Activated CD8-positive, alpha-beta memory T cell treated with anti-CD3 and anti-CD28 coated beads for 4 hours (primary cell): ENCODE data around the gene P2RY8.
"Not testable (repeated sequence)": the region's sequence is repeated elsewhere in the genome, so short reads cannot be mapped to it uniquely, and the experiment has no call there.

Experiments used
- DNase-seq, 2 donors: peaks; one replicate each; pipeline ENCODE4 v3.0.0-alpha.2; 2020; ENCODE audit warnings: low read depth in 2 of 2

Gene P2RY8

GRCh38 chrX:1465286-1466231, 71.4 kb downstream of the P2RY8 start:
- DNase-seq: no peak

- DNase-seq: no peak
Observed at GRCh38 chrX:1464971-1465285, 72.1 kb downstream of the P2RY8 start.

DNA sequence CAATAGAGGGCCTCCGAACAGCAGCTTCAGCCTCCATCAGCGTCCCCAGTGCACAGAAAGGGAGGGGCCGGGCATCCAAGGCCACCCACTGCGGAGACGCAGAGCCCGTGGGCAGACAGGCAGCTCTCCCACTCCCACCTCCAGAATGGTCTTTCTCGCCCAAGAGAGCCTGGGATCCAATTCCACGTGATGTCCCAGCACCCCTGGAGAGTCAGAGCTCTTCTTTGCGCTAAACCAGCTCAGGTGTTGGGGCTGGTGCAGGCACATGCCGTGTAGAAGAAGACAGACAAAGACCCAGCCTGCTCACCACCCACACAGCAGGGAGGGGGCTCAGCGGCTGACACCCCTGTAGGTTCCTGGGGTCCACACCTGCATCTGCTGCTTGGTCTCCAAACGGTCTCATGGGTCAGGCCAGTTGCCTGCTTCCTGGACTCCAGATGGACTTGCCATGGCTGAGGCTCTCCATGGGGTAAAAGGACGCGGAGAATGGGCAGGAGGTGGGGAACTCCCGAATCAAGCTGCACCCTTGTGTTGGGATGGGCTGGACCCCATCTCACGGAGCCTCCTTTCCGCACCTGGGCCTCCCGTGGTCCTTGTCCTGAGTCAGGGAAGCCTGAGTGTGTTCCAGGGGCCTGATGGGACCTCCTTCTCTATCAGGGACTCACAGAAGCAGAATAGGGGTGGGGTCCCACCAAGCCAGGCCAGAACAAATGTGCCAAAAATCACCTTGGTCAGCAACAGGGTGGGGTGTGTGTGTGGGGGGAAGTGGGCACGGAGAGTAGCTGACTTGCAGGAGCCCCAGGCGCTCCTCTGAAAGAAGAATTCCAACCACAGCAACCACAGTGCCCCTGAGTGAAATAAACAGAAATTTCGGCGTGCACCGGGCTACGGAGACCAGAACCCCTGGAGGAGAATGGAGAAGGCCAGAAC, 72.7 kb downstream of the P2RY8 start:
- DNase-seq: no peak

DNA sequence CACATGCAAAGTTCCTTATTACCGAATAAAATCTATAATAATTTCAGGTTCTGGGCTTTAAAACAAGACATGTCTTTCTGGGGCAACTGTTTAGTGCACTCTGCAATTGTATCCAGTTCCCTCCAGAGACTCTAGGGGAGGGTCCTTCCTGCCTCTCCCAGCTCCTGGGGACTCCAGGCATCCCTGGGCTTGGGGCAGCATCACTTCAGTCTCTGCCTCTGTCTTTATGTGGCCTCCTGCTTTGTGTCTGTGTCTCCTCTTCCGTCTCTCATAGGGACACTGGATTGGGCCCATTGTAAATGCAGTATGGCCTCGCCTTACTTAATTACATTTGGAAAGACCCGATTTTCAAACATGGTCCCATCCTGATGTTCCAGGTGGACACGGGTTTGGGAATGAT, 73.4 kb downstream of the P2RY8 start:
- no peak for DNase-seq

GRCh38 chrX:1462596-1463251, 74.3 kb downstream of the P2RY8 start:
- peak; percentile 40 to 65 for DNase-seq

- no peak for DNase-seq
Observed at GRCh38 chrX:1462110-1462509, 74.9 kb downstream of the P2RY8 start.

- DNase-seq: no peak
Observed at GRCh38 chrX:1455948-1456280, 81.1 kb downstream of the P2RY8 start.

DNA sequence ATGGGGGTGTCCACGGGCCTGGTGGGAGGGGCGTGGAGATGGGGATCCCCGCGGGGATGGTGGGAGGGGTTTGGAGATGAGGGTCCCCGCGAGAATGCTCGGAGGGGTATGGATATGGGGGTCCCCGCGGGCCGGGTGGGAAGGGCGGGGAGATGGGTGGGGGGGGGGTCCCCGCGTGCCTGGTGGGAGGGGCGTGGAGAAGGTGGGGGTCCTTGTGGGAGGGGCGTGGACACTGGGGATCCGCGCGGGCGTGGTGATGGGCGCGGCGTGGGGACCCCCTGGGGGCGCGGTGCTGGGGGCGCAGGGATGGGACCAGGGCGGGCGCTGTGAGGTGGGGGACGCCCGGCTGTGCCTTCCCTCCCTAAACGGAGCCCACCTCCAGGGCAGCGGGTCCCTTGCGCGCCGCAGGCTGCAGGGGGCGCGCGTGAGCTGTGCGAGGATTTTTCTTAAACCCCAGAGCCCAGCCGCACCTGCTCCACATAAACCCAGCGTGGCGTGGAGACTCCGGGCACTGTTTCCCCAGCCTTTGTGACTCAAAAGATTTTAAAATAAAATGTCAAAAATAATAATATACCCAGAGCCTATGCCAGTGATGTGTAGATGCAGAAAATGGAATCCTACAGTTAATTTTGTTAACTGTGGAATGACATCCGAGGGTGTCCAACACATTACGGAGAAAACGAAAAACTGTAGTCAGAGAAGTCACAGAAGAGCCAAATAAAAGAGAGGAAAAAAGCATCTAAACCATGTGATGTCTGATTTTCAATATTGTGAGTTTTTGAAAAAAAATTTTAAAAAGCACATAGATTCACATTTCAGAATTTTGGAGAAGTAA, 82.8 kb downstream of the P2RY8 start:
- DNase-seq: peak; percentile 79 to 88

GRCh38 chrX:1453395-1453783, 83.6 kb downstream of the P2RY8 start:
- DNase-seq: peak; percentile 45 to 72

GRCh38 chrX:1452516-1453394, 84.2 kb downstream of the P2RY8 start, which contains the start of gene ASMTL:
TSS of gene ASMTL (minus strand) at chrX:1452909. CDS start at chrX:1452840, 69 bp downstream.
- DNase-seq: peak; percentile 100

DNA sequence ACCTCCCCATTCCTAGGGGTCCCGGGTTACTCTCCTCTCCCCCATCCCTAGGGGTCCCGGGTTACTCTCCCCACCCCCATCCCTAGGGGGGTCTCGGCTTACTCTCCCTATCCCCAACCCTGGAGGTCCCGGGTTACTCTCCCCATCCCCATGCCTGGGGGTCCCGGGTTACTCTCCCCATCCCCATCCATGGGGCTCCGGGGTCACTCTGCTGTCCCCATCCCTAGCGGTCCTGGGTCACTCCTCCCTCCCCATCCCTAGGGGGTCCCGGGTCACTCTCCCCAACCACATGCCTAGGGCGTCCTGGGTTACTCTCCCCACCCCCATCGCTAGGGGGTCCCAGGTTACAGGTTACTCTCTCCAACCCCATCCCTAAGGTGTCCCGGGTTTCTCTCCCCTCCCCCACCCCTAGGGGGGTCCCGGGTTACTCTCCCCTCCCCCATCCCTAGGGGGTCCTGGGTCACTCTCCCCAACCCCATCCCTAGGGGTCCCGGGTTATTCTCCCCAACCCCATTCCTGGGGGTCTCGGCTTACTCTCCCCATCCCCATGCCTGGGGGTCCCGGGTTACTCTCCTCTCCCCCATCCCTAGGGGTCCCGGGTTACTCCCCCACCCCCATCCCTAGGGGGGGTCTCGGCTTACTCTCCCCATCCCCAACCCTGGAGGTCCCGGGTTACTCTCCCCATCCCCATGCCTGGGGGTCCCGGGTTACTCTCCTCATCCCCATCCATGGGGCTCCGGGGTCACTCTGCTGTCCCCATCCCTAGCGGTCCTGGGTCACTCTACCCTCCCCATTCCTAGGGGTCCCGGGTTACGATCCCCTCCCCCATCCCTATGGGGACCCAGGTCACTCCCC, 85.1 kb downstream of the P2RY8 start:
- no peak for DNase-seq

GRCh38 chrX:1451251-1451660, 85.7 kb downstream of the P2RY8 start:
- no peak for DNase-seq

DNA sequence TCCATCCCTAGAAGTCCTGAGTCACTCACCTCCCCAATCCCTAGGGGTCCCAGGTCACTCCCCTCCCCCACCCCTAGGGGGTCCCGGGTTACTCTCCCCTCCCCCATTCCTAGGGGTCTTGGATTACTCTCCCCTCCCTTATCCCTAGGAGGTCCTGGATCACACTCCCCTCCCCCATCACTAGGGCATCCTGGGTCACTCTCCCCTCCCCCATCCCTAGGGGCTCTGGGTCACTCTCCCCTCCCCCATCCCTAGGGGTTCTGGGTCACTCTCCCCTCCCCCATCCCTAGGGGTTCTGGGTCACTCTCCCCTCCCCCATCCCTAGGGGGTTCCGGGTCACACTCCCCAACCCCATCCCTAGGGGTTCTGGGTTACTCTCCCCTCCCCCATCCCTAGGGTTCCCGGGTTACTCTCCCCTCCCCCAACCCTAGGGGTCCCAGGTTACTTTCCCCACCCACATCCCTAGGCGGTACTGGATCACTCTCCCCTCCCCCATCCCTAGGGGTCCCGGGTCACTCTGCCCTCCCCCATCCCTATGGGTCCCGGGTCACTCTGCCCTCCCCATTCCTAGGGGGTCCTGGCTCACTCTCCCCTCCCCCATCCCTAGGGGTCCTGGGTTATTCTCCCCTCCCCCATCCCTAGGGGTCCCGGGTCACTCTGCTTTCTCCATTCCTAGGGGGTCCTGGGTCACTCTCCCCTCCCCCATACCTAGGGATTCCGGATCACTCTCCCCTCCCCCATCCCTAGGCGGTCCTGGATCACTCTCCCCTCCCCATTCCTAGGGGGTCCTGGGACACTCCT, 86.4 kb downstream of the P2RY8 start:
- DNase-seq: no peak

DNA sequence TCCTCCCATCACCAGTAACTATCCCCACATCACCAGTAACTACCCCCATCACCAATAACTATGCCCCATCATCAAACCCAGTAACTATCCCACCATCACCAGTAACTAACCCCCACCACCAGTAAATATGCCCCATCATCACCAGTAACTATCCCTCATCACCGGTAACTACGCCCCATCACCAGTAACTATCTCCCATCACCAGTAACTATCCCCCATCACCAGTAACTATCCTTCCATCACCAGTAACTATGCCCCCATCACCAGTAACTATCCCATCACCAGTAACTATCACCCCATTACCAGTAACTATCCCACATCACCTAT, 87.2 kb downstream of the P2RY8 start:
- DNase-seq: no peak

GRCh38 chrX:1449036-1449822, 87.8 kb downstream of the P2RY8 start:
- DNase-seq: no peak

GRCh38 chrX:1448573-1449001, 88.4 kb downstream of the P2RY8 start:
- DNase-seq: not testable (repeated sequence)

GRCh38 chrX:1447969-1448572, 88.9 kb downstream of the P2RY8 start:
- not testable (repeated sequence) for DNase-seq
